GM19025 (cell line): ENCODE measurements around the gene ATP6V1B1.
"Not testable (repeated sequence)": the region's sequence is repeated elsewhere in the genome, so short reads cannot be mapped to it uniquely, and the experiment has no call there.

Source experiments
- ATAC-seq: cut with Tn5 transposase; IDR thresholded peaks from one replicate; pipeline ENCODE4 v1.9.1; 2021; ENCODE audit warnings: mild to moderate bottlenecking, low read depth, moderate library complexity; ENCODE audit not compliant: unreplicated experiment

The ATP6V1B1 gene

DNA sequence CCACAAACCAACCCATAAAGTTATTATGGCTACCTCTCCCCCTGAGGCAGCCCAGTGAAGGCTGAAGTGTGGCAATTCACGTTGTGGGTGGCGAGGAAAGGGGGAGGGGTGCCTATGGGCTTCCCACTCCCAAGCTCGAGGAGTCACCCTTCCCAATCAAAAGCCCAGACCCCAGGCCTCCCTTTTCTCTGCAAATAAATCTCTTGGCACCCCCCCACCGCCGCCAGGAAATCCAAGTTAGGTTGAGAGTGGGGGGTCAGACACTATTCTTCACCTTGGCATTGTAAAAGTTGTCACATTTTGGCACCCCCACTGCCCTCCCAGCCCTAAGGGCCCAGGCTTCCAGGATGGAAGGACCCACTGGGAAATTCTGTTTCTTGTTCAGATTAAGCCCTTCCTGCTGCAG is 49.6 kb downstream of the ATP6V1B1 start:
- no peak for ATAC-seq

GRCh38 chr2:70985956-70986355 is 50.3 kb downstream of the ATP6V1B1 start:
- ATAC-seq = no peak

GRCh38 chr2:70986499-70987189 is 50.9 kb downstream of the ATP6V1B1 start:
- no peak for ATAC-seq

DNA sequence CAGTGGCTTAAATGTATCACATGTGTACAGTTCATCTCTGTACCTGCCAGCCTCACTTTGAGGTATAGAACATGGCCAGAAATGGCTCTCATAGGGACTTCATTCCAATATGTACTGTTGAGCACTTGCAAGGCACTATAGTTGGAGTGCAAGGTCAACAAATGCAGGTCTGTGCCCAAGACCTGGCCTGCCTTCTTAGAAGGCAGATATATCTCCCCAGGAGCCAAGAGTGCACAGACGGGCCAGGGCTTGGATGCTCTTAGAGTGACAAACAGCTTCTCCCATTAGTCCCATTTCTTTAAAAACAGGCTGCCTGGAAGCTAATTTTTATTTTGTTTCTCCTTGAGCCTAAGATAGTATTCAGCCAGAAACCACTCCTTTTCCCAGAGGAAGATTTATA is 51.7 kb downstream of the ATP6V1B1 start:
- ATAC-seq = no peak

- ATAC-seq = no peak
These were observed 52.5 kb downstream of the ATP6V1B1 start for GRCh38 chr2:70988151-70988550.

GRCh38 chr2:70988726-70989648 is 53.3 kb downstream of the ATP6V1B1 start:
- no peak for ATAC-seq

DNA sequence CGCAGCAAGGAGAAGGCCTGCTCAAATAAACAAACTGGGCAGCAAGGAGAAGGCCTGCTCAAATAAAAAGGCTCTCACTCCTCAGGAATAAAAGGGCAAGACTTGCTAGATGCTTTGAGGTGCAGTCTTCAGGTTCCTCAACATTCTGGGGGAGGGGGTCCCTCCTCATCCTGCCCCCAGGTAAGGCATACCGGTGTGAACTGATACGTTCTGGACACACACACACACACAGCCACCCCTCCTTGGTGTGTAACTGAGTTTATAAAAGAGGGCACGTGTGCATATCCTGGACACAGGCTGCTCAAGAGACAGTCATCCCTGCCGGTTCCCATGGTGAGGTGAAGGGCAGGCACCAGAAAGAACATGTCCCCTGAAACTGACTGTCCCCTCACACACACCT is 54.5 kb downstream of the ATP6V1B1 start:
- no peak for ATAC-seq

GRCh38 chr2:70991142-70991541 is 55.4 kb downstream of the ATP6V1B1 start:
- no peak for ATAC-seq

GRCh38 chr2:70991742-70992141 is 56.0 kb downstream of the ATP6V1B1 start:
- ATAC-seq = no peak

DNA sequence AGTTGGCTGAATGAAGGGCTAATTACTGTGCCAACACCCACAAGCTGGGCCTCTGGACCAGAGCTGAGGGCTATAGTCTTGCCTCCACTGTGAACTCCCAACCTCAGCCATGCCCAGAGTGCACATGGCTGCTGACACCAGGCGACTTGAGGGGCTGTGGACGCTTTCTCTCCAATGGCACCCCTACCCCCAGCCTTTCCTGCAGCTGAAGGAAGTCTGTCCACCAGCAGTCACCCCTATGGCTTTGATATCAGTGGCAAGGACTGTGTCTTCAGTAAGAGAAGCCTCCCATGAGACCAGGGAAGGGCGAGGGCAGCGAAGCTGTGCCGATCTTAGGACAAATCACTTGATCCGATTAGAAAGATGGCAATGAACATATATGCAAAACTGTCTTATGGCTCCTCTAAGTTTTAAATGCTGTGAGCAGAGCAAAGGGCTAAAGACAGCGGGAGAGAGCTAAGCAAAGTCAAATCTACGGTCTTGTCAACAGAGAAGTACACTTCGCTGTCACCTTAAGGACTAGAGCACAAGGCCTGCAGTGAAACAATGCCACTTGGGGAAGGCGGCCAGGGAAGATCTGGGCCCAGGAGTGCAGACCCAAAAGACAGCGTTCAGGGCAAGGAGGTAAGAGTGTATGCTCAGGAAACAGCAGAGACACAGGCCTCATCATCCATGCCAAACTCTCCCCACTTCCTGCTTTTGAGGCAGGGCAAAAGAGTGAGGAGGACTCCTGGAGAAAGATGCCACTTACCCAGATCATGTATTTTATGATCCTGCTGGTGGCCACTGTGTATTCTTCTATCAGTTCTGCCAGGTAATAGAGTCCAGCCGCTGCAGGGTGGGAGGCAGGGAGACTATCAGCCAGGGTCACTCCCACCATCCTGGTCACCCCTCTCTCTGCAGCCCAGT is 57.5 kb downstream of the ATP6V1B1 start:
- ATAC-seq = no peak

DNA sequence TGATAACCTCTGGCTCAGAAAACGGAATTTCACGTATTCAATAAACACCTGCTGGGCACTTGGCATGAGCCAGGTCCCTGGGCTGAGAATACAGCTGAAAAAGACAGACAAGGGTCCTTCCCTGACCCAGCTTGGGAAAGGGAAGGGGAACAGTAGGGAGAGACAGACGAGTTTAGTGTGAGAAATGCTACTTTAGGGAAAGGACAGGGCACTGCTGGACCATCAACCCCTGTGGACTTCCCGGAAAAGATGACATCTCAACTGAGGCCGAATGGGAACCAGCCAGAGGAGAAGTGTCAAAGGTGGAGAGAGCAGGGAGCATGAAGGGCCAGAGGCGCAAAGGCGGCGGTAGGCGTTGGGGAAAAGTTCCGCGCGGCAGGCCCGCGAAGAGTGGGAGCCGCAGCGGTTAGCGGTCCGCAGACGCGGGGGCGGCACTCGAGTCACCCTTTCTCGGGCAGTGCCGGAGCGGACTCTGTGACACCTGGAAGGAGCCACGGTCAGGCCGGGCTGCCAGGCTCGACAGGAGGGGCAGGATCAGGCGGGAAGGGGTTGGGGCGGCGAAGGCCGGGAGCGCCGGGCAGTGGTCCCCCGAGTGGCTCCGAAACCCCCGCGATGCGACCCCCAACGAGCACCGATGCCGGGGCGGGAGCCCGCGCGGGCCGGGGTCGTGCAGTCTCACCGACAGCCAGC is 58.5 kb downstream of the ATP6V1B1 start:
- ATAC-seq = peak; percentile 22

DNA sequence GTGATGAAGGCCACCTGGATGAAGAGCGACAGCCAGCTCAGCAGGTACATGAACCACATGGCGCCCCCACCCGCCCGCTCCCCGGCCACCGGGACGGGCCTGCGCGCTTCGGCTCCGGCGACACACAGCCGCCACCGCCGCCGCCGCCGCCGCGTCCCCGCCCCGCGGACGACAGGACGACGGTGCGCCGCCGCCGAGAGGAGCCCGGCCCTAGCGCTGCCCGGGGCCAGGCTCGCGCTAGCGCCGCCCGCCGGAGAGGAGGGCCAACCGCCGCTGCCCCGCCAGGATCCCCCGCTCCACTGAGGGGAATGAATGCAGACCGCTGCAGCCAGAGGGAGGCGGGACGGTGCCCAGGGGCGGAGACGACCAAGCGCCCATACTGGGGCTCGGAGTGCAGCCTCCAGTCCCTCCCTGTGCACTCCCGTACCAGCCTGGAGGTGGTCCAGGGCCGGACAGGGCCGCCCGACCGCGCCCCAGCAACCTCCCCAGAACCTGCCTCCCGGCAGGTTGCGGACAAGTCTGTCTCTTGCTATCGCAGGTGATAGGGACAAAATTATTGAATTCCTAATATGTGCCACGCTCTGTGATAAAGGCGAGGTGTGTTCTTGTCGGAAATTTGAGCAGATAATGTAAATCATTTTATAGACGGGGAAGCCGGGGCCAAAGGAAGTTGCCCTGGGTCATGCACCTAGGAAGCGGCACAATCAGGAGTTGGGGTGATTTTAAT is 59.2 kb downstream of the ATP6V1B1 start, which contains the start of gene TEX261:
Gene TEX261 (minus strand): TSS at position 175 of the 727 bp plus-strand sequence. CDS start 116 bp downstream, at position 59.
- peak; percentile 94 for ATAC-seq

DNA sequence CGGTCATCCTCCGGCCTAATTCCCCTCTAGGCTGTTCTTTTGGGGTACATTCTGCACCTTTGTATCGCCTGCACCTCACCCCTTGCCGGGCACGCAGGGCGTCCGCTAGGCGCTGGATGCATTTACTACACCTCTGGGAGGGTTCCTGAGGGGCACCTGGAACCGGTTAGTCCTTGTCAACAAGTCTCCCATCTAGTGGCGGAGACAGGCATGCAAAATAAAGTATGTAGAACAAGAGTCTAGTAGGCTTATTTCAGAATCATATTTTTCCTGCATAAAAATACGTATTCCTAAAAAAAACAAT is 59.7 kb downstream of the ATP6V1B1 start:
- ATAC-seq = peak; percentile 17

DNA sequence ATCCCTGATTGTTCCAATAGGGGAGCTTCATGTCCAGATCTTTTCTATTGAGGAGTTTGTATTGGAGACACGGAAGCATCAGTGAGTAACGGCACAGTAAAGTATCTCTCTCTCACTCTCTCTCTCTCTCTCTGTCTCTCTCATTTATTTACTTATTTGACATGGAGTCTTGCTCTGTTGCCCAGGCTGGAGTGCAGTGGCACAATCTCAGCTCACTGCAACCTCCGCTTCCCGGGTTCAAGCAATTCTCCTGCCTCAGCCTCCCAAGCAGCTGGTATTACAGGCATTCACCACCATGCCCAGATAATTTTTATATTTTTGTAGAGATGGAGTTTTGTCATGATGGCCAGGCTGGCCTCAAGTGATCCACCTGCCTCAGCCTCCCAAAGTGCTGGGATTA is 63.2 kb downstream of the ATP6V1B1 start:
- not testable (repeated sequence) for ATAC-seq

- no peak for ATAC-seq
These were observed 63.7 kb downstream of the ATP6V1B1 start for GRCh38 chr2:70999362-70999761.

- not testable (repeated sequence) for ATAC-seq
These were observed 64.2 kb downstream of the ATP6V1B1 start for GRCh38 chr2:70999931-71000330.

GRCh38 chr2:71000780-71001591 is 65.3 kb downstream of the ATP6V1B1 start:
- ATAC-seq = peak; percentile 95

- ATAC-seq = no peak
These were observed 65.9 kb downstream of the ATP6V1B1 start for GRCh38 chr2:71001592-71001927.
